ENCODE data around the gene HOXC5.
"Not testable (repeated sequence)": the region's sequence is repeated elsewhere in the genome, so short reads cannot be mapped to it uniquely, and the experiment has no call there.

The HOXC5 gene

GRCh38 chr12:54075974-54076373 lies 43.1 kb downstream of the HOXC5 start:
- DNase-seq = no peak

- DNase-seq = not testable (repeated sequence)
These were observed 45.0 kb downstream of the HOXC5 start for GRCh38 chr12:54077843-54078242.

GRCh38 chr12:54079115-54079514 lies 46.3 kb downstream of the HOXC5 start:
- DNase-seq = not testable (repeated sequence)

- DNase-seq = not testable (repeated sequence)
These were observed 47.4 kb downstream of the HOXC5 start for GRCh38 chr12:54080008-54080924.

- DNase-seq = not testable (repeated sequence)
These were observed 48.2 kb downstream of the HOXC5 start for GRCh38 chr12:54081053-54081514.

- not testable (repeated sequence) for DNase-seq
These were observed 48.9 kb downstream of the HOXC5 start for GRCh38 chr12:54081581-54082396.

- DNase-seq = no peak
These were observed 49.6 kb downstream of the HOXC5 start for GRCh38 chr12:54082397-54082892.

All from 8988T (cell line).